ENCODE results near the gene TAF10. TPM values are rescaled to one million over a fixed set of nuclear protein-coding genes. Genes with fewer than 3 reads are reported as not detected.
A peak's percentile ranks its signal among the peaks of the same experiment; 100 is the strongest.

TAF10 gene
- total and polyA plus RNA-seq, 3 donors from 2014 or later, result 123 to 389 (median 210) TPM

- 64 to 69% methylated on average over 11 to 26 of the region's 28 CpGs for WGBS, 2 donors
- TF ChIP-seq, protein P1, sequence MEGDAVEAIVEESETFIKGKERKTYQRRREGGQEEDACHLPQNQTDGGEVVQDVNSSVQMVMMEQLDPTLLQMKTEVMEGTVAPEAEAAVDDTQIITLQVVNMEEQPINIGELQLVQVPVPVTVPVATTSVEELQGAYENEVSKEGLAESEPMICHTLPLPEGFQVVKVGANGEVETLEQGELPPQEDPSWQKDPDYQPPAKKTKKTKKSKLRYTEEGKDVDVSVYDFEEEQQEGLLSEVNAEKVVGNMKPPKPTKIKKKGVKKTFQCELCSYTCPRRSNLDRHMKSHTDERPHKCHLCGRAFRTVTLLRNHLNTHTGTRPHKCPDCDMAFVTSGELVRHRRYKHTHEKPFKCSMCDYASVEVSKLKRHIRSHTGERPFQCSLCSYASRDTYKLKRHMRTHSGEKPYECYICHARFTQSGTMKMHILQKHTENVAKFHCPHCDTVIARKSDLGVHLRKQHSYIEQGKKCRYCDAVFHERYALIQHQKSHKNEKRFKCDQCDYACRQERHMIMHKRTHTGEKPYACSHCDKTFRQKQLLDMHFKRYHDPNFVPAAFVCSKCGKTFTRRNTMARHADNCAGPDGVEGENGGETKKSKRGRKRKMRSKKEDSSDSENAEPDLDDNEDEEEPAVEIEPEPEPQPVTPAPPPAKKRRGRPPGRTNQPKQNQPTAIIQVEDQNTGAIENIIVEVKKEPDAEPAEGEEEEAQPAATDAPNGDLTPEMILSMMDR (IDR thresholded peaks at IDR 0.05), result no peak
- TF ChIP-seq POLR2A (IDR thresholded peaks at IDR 0.05), result no peak
- no peak for DNase-seq
- Histone ChIP-seq H3K27ac (no peak overlapping the region), H3K27me3 (no peaks in the 10 kb centered on the region), H3K36me3 (ENCODE audit: low read depth, missing control alignments) (no peaks in the 10 kb centered on the region), H3K4me3 (peak overlapping the region in 1 of 2 donors; percentile 58), H3K9me3 (no peaks in the 10 kb centered on the region), H3K4me1 (peaks cover 6% of the 10 kb centered on the region)
- intact Hi-C loops (cut with DNase I; ENCODE audit: low total_unique reads), result no loop called here
These were observed 18.7 kb upstream of the TAF10 start for GRCh38 chr11:6630632-6631291.

- H3K4me3 ChIP-seq, result peak overlapping the region; percentile 36 to 58
- no peaks in the 10 kb centered on the region for H3K27me3 ChIP-seq
- H3K36me3 ChIP-seq (ENCODE audit: low read depth, missing control alignments), result no peaks in the 10 kb centered on the region
- intact Hi-C loops (cut with DNase I; ENCODE audit: low total_unique reads), result no loop called here
- no peaks in the 10 kb centered on the region for H3K4me1 ChIP-seq
- DNase-seq, result peak; percentile 64
- no peak overlapping the region for H3K27ac ChIP-seq
- 63 to 82% methylated on average over 43 to 95 of the region's 102 CpGs for WGBS, 2 donors
- H3K9me3 ChIP-seq, result no peaks in the 10 kb centered on the region
- no peak for TF ChIP-seq POLR2A (IDR thresholded peaks at IDR 0.05)
- TF ChIP-seq, protein P1 (IDR thresholded peaks at IDR 0.05), result no peak
These were observed 18.0 kb upstream of the TAF10 start for GRCh38 chr11:6629892-6630631.

GRCh38 chr11:6629573-6629891 is 17.5 kb upstream of the TAF10 start:
- no peak for TF ChIP-seq POLR2A (IDR thresholded peaks at IDR 0.05)
- TF ChIP-seq, protein P1 (IDR thresholded peaks at IDR 0.05), result no peak
- H3K9me3 ChIP-seq, result no peaks in the 10 kb centered on the region
- 87% methylated on average over 24 of the region's 24 CpGs; no CpG with 5 or more reads in 1 of the 2 donors for WGBS, 2 donors
- no peaks in the 10 kb centered on the region for H3K4me1 ChIP-seq
- H3K27ac ChIP-seq, result no peak overlapping the region
- no peak for DNase-seq
- no peaks in the 10 kb centered on the region for H3K36me3 ChIP-seq (ENCODE audit: low read depth, missing control alignments)
- H3K4me3 ChIP-seq, result peak overlapping the region; percentile 36 to 58
- no peaks in the 10 kb centered on the region for H3K27me3 ChIP-seq
- intact Hi-C loops (cut with DNase I; ENCODE audit: low total_unique reads), result no loop called here

GRCh38 chr11:6628526-6628925 is 16.5 kb upstream of the TAF10 start:
- Histone ChIP-seq H3K36me3 (ENCODE audit: low read depth, missing control alignments) (no peaks in the 10 kb centered on the region), H3K27me3 (no peaks in the 10 kb centered on the region), H3K9me3 (no peaks in the 10 kb centered on the region), H3K27ac (no peak overlapping the region), H3K4me3 (no peak overlapping the region), H3K4me1 (no peaks in the 10 kb centered on the region)
- no peak for TF ChIP-seq POLR2A (IDR thresholded peaks at IDR 0.05)
- TF ChIP-seq, protein P1 (IDR thresholded peaks at IDR 0.05), result no peak
- DNase-seq, result no peak
- intact Hi-C loops (cut with DNase I; ENCODE audit: low total_unique reads), result no loop called here
- 88 to 93% methylated on average over 4 of the region's 4 CpGs for WGBS, 2 donors

Data from testis (tissue), 3 donors.